HCT116 (cell line): ENCODE results near the gene CACNA1A.

ENCODE experiments used
- CTCF ChIP-seq, 3 experiments: fragments of 200-600 bp in 1 of 3; sonication (generic) in 1 of 3; IDR thresholded peaks in 2 of 3; conservative IDR thresholded peaks in 1 of 3; 2 replicates each; pipeline ENCODE4 v1.5.1; 2012 to 2017; ENCODE audit warnings: low read depth in 2 of 3, low read length in 2 of 3, antibody characterized with exemption in 1 of 3, borderline replicate concordance in 1 of 3, control low read depth in 1 of 3, mild to moderate bottlenecking in 1 of 3, mixed read lengths in 1 of 3, mixed run types in 1 of 3, moderate library complexity in 1 of 3; ENCODE audit not compliant: insufficient read depth in 1 of 3
- POLR2AphosphoS5 ChIP-seq: IDR thresholded peaks from 2 replicates; pipeline ENCODE4 v1.6.1; 2011; ENCODE audit warnings: mild to moderate bottlenecking, low read depth, low read length, moderate library complexity

GRCh38 chr19:13314761-13315160, 191.5 kb downstream of the CACNA1A start:
- no peak for TF ChIP-seq CTCF (IDR thresholded peaks at IDR 0.05 in 2 of 3, conservative IDR thresholded peaks at IDR 0.05 in 1 of 3; ENCODE audit: borderline replicate concordance in 1 of 3, insufficient read depth in 1 of 3, low read depth in 2 of 3, low read length in 2 of 3)
- TF ChIP-seq POLR2AphosphoS5, result no peak
